HEK293 (cell line): ENCODE data around the gene CDH8.

Source experiments
- CTCF ChIA-PET: fragments of 350-600 bp; formaldehyde crosslinking; extraction: SDS; loops from one replicate; lab custom pipeline; 2021; ENCODE audit warnings: antibody characterized with exemption; lab: Yijun Ruan, JAX
- POLR2A ChIA-PET: fragments of 300-600 bp; formaldehyde crosslinking; extraction: SDS; loops from one replicate; lab custom pipeline; 2020; ENCODE audit warnings: antibody characterized with exemption, inconsistent platforms; lab: Yijun Ruan, JAX
- H3K27ac ChIP-seq: fragments of 200-500 bp; sonication (Bioruptor generic); 2 replicates; pipeline ENCODE4 v1.5.1; 2014; ENCODE audit warnings: low read depth, low read length, control low read depth, inconsistent platforms; ENCODE audit errors: extremely low read depth
- H3K36me3 ChIP-seq, 2 experiments: fragments of 200-500 bp in 1 of 2; sonication (Bioruptor generic) in 1 of 2; 1 replicate in 1 of 2; 2 replicates in 1 of 2; pipeline ENCODE4 v1.5.1; 2014 to 2017; ENCODE audit warnings: inconsistent platforms in 2 of 2, low read length in 2 of 2; ENCODE audit not compliant: control insufficient read depth in 2 of 2, insufficient read depth in 1 of 2
- H3K4me1 ChIP-seq: fragments of 200-500 bp; sonication (Bioruptor generic); 2 replicates; pipeline ENCODE4 v1.5.1; 2014; ENCODE audit warnings: mild to moderate bottlenecking, low read length, inconsistent platforms; ENCODE audit not compliant: control insufficient read depth, insufficient read depth
- H3K4me3 ChIP-seq: 2 replicates; pipeline ENCODE4 v1.5.1; 2011; ENCODE audit warnings: low read depth, mild to moderate bottlenecking, control low read depth, low read length, moderate library complexity
- H3K9me3 ChIP-seq: fragments of 200-500 bp; sonication (Bioruptor generic); 2 replicates; pipeline ENCODE4 v1.5.1; 2014; ENCODE audit warnings: low read depth, low read length, inconsistent platforms; ENCODE audit not compliant: control insufficient read depth, insufficient read depth
- ZFP37 ChIP-seq: fragments of 450-650 bp; formaldehyde crosslinking; IDR thresholded peaks from 2 replicates; pipeline ENCODE4 v1.5.1; 2016; ENCODE audit warnings: missing biosample characterization, missing genetic modification characterization
- ZNF112 ChIP-seq: fragments of 450-650 bp; formaldehyde crosslinking; IDR thresholded peaks from 2 replicates; pipeline ENCODE4 v1.5.0; 2017; ENCODE audit warnings: missing biosample characterization, missing genetic modification characterization
- ZNF138 ChIP-seq: fragments of 450-650 bp; formaldehyde crosslinking; IDR thresholded peaks from 2 replicates; pipeline ENCODE4 v1.5.1; 2016; ENCODE audit warnings: missing biosample characterization, missing genetic modification characterization, borderline replicate concordance
- ZNF266 ChIP-seq: fragments of 450-650 bp; formaldehyde crosslinking; IDR thresholded peaks from 2 replicates; pipeline ENCODE4 v1.5.1; 2016; ENCODE audit warnings: missing biosample characterization, missing genetic modification characterization, low read depth
- ZNF280C ChIP-seq: fragments of 450-650 bp; formaldehyde crosslinking; IDR thresholded peaks from 2 replicates; pipeline ENCODE4 v1.5.1; 2016; ENCODE audit warnings: missing biosample characterization, missing genetic modification characterization
- ZNF292 ChIP-seq: fragments of 450-650 bp; formaldehyde crosslinking; IDR thresholded peaks from 2 replicates; pipeline ENCODE4 v1.5.1; 2016; ENCODE audit warnings: low read depth, missing biosample characterization, missing genetic modification characterization, borderline replicate concordance
- ZNF311 ChIP-seq: fragments of 450-650 bp; formaldehyde crosslinking; IDR thresholded peaks from 2 replicates; pipeline ENCODE4 v1.5.1; 2017; ENCODE audit warnings: missing biosample characterization, missing genetic modification characterization, borderline replicate concordance
- ZNF501 ChIP-seq: fragments of 450-650 bp; formaldehyde crosslinking; IDR thresholded peaks from 2 replicates; pipeline ENCODE4 v1.5.1; 2016; ENCODE audit warnings: missing biosample characterization, missing genetic modification characterization
- ZNF558 ChIP-seq: fragments of 450-650 bp; formaldehyde crosslinking; IDR thresholded peaks from 2 replicates; pipeline ENCODE4 v1.5.1; 2016; ENCODE audit warnings: missing biosample characterization, missing genetic modification characterization
- ZNF654 ChIP-seq: fragments of 450-650 bp; formaldehyde crosslinking; IDR thresholded peaks from 2 replicates; pipeline ENCODE4 v1.5.1; 2016; ENCODE audit warnings: low read depth, missing biosample characterization, missing genetic modification characterization
- ZNF692 ChIP-seq: fragments of 450-650 bp; formaldehyde crosslinking; IDR thresholded peaks from 2 replicates; pipeline ENCODE4 v1.5.1; 2016; ENCODE audit warnings: missing biosample characterization, missing genetic modification characterization
- ZNF785 ChIP-seq: fragments of 450-650 bp; formaldehyde crosslinking; IDR thresholded peaks from 2 replicates; pipeline ENCODE4 v1.5.1; 2016; ENCODE audit warnings: missing biosample characterization, missing genetic modification characterization
- TF ChIP-seq, protein P1 (sequence below): sonication (generic); formaldehyde crosslinking; IDR thresholded peaks from 2 replicates; pipeline ENCODE4 v1.8.1; 2022; ENCODE audit warnings: mild to moderate bottlenecking, moderate library complexity, missing genetic modification reagents
- TF ChIP-seq, protein P2 (sequence below): fragments of 450-650 bp; formaldehyde crosslinking; IDR thresholded peaks from 2 replicates; pipeline ENCODE4 v1.5.1; 2016; ENCODE audit warnings: missing biosample characterization, missing genetic modification characterization
- TF ChIP-seq, protein P3 (sequence below): fragments of 450-650 bp; formaldehyde crosslinking; IDR thresholded peaks from 2 replicates; pipeline ENCODE4 v1.5.0; 2017; ENCODE audit warnings: missing biosample characterization, missing genetic modification characterization, borderline replicate concordance
- TF ChIP-seq, protein P4 (sequence below): fragments of 450-650 bp; formaldehyde crosslinking; IDR thresholded peaks from 2 replicates; pipeline ENCODE4 v1.5.1; 2016; ENCODE audit warnings: missing biosample characterization, missing genetic modification characterization
- TF ChIP-seq, protein P5 (sequence below): fragments of 450-650 bp; formaldehyde crosslinking; IDR thresholded peaks from 2 replicates; pipeline ENCODE4 v1.5.1; 2016; ENCODE audit warnings: missing biosample characterization, missing genetic modification characterization
- TF ChIP-seq, protein P6 (sequence below): fragments of 450-650 bp; formaldehyde crosslinking; IDR thresholded peaks from 2 replicates; pipeline ENCODE4 v1.5.1; 2017; ENCODE audit warnings: missing biosample characterization, missing genetic modification characterization
- TF ChIP-seq, protein P7 (sequence below): fragments of 450-650 bp; formaldehyde crosslinking; IDR thresholded peaks from 2 replicates; pipeline ENCODE4 v1.5.1; 2016; ENCODE audit warnings: missing biosample characterization, missing genetic modification characterization

The CDH8 gene

DNA sequence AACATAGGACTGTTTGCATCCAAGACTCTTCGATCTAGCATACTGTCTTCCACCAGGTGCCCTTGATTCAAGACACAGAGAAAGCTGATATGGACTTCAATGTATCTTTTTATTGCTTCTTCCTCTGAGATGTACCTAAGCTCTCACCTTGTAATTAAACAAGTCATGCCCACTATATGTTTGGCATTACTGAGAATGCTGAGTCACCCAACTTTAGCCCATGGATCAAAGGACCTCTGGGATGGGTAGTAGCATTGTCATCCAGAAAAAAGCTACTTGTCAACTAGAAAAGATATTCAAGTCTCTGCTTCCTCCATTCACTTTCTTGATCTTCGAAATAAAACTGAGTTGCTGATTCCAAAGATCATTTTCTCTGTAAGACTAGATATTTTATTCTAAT is 37.8 kb downstream of the CDH8 start:
- ChIA-PET CTCF (no interaction called here), POLR2A (no interaction called here)
- no peak overlapping the region for H3K4me3 ChIP-seq
- H3K36me3 ChIP-seq: no peaks in the 10 kb centered on the region
- H3K4me1 ChIP-seq: no peaks in the 10 kb centered on the region
- TF ChIP-seq ZNF311 (no peak), ZNF292 (tag by site-specific recombination) (no peak), ZNF280C (tag by site-specific recombination) (no peak), ZNF558 (tag by site-specific recombination) (no peak), ZNF785 (no peak), ZFP37 (tag by site-specific recombination) (no peak), ZNF266 (tag by site-specific recombination) (no peak), ZNF112 (tag by site-specific recombination) (no peak), ZNF138 (tag by site-specific recombination) (no peak), ZNF654 (no peak), ZNF692 (no peak), ZNF501 (tag by site-specific recombination) (no peak)
- TF ChIP-seq, protein P1, sequence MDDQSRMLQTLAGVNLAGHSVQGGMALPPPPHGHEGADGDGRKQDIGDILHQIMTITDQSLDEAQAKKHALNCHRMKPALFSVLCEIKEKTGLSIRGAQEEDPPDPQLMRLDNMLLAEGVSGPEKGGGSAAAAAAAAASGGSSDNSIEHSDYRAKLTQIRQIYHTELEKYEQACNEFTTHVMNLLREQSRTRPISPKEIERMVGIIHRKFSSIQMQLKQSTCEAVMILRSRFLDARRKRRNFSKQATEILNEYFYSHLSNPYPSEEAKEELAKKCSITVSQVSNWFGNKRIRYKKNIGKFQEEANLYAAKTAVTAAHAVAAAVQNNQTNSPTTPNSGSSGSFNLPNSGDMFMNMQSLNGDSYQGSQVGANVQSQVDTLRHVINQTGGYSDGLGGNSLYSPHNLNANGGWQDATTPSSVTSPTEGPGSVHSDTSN (CRISPR knock-in tag): no peak
- TF ChIP-seq, protein P2, sequence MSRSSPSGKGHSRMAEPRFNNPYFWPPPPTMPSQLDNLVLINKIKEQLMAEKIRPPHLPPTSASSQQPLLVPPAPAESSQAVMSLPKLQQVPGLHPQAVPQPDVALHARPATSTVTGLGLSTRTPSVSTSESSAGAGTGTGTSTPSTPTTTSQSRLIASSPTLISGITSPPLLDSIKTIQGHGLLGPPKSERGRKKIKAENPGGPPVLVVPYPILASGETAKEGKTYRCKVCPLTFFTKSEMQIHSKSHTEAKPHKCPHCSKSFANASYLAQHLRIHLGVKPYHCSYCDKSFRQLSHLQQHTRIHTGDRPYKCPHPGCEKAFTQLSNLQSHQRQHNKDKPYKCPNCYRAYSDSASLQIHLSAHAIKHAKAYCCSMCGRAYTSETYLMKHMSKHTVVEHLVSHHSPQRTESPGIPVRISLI (tag by site-specific recombination): no peak
- TF ChIP-seq, protein P3, sequence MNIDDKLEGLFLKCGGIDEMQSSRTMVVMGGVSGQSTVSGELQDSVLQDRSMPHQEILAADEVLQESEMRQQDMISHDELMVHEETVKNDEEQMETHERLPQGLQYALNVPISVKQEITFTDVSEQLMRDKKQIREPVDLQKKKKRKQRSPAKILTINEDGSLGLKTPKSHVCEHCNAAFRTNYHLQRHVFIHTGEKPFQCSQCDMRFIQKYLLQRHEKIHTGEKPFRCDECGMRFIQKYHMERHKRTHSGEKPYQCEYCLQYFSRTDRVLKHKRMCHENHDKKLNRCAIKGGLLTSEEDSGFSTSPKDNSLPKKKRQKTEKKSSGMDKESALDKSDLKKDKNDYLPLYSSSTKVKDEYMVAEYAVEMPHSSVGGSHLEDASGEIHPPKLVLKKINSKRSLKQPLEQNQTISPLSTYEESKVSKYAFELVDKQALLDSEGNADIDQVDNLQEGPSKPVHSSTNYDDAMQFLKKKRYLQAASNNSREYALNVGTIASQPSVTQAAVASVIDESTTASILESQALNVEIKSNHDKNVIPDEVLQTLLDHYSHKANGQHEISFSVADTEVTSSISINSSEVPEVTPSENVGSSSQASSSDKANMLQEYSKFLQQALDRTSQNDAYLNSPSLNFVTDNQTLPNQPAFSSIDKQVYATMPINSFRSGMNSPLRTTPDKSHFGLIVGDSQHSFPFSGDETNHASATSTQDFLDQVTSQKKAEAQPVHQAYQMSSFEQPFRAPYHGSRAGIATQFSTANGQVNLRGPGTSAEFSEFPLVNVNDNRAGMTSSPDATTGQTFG (tag by site-specific recombination): no peak
- TF ChIP-seq, protein P4, sequence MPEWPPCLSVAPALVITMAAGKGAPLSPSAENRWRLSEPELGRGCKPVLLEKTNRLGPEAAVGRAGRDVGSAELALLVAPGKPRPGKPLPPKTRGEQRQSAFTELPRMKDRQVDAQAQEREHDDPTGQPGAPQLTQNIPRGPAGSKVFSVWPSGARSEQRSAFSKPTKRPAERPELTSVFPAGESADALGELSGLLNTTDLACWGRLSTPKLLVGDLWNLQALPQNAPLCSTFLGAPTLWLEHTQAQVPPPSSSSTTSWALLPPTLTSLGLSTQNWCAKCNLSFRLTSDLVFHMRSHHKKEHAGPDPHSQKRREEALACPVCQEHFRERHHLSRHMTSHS (tag by site-specific recombination): no peak
- TF ChIP-seq, protein P5, sequence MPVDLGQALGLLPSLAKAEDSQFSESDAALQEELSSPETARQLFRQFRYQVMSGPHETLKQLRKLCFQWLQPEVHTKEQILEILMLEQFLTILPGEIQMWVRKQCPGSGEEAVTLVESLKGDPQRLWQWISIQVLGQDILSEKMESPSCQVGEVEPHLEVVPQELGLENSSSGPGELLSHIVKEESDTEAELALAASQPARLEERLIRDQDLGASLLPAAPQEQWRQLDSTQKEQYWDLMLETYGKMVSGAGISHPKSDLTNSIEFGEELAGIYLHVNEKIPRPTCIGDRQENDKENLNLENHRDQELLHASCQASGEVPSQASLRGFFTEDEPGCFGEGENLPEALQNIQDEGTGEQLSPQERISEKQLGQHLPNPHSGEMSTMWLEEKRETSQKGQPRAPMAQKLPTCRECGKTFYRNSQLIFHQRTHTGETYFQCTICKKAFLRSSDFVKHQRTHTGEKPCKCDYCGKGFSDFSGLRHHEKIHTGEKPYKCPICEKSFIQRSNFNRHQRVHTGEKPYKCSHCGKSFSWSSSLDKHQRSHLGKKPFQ (tag by site-specific recombination): no peak
- TF ChIP-seq, protein P6, sequence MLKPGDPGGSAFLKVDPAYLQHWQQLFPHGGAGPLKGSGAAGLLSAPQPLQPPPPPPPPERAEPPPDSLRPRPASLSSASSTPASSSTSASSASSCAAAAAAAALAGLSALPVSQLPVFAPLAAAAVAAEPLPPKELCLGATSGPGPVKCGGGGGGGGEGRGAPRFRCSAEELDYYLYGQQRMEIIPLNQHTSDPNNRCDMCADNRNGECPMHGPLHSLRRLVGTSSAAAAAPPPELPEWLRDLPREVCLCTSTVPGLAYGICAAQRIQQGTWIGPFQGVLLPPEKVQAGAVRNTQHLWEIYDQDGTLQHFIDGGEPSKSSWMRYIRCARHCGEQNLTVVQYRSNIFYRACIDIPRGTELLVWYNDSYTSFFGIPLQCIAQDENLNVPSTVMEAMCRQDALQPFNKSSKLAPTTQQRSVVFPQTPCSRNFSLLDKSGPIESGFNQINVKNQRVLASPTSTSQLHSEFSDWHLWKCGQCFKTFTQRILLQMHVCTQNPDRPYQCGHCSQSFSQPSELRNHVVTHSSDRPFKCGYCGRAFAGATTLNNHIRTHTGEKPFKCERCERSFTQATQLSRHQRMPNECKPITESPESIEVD (tag by site-specific recombination): no peak
- TF ChIP-seq, protein P7, sequence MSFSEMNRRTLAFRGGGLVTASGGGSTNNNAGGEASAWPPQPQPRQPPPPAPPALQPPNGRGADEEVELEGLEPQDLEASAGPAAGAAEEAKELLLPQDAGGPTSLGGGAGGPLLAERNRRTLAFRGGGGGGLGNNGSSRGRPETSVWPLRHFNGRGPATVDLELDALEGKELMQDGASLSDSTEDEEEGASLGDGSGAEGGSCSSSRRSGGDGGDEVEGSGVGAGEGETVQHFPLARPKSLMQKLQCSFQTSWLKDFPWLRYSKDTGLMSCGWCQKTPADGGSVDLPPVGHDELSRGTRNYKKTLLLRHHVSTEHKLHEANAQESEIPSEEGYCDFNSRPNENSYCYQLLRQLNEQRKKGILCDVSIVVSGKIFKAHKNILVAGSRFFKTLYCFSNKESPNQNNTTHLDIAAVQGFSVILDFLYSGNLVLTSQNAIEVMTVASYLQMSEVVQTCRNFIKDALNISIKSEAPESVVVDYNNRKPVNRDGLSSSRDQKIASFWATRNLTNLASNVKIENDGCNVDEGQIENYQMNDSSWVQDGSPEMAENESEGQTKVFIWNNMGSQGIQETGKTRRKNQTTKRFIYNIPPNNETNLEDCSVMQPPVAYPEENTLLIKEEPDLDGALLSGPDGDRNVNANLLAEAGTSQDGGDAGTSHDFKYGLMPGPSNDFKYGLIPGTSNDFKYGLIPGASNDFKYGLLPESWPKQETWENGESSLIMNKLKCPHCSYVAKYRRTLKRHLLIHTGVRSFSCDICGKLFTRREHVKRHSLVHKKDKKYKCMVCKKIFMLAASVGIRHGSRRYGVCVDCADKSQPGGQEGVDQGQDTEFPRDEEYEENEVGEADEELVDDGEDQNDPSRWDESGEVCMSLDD (tag by site-specific recombination): no peak
- TF ChIP-seq, all 188 proteins: peak for 0
- Histone ChIP-seq H3K27ac (no peak overlapping the region), H3K9me3 (no peaks in the 10 kb centered on the region)
